ENCODE results near the gene MT1F.
"Not testable (repeated sequence)": the region's sequence is repeated elsewhere in the genome, so short reads cannot be mapped to it uniquely, and the experiment has no call there.

Gene MT1F

GRCh38 chr16:56647641-56648431, 9.9 kb upstream of the MT1F start:
- Mint-ChIP-seq H3K36me3 (ENCODE audit: low read depth) (no peaks in the 10 kb centered on the region), H3K4me3 (no peak overlapping the region), H3K27me3 (peaks cover 28% of the 10 kb centered on the region), H3K4me1 (ENCODE audit: low read depth) (peaks cover 14% of the 10 kb centered on the region), H3K9me3 (no peaks in the 10 kb centered on the region), H3K27ac (no peak overlapping the region)

DNA sequence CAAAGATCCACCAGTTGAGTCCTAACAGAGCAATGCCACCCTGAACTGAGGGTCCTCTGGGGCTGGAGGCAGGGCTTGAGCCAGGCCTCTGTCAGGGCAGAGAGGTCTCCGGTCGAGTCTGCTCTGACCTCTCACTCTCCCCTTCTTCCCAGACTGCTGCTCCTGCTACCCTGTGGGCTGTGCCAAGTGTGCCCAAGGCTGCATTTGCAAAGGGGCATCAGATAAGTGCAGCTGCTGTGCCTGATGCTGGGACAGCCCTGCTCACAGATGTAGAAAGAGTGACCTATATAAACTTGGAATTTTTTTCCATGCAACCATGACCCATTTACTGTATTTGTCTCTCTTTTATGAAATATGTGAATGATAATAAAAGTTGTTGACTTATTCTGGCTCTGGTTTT, 8.5 kb upstream of the MT1F start:
- no peaks in the 10 kb centered on the region for H3K36me3 Mint-ChIP-seq (ENCODE audit: low read depth)
- peaks cover 31% of the 10 kb centered on the region for H3K27me3 Mint-ChIP-seq

DNA sequence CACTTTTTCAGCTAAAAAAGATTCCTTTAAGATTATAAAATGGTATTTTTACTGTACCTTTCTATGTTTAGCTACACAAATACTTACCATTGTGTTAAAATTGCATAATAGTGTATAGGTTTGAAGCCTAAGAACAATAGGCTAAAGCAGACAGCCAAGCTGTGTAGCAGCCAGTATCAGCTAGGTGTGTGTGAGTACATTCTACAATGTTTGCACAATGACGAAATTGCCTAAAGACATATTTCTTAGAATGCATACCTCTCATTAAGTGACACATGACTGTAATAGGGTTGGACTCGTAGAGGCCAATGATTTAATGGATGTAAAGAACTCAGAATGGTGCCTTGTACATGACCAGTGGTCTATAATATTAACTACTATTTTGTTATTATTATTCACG, 7.9 kb upstream of the MT1F start:
- H3K4me3 Mint-ChIP-seq = no peak overlapping the region
- H3K4me1 Mint-ChIP-seq (ENCODE audit: low read depth) = no peaks in the 10 kb centered on the region
- peaks cover 31% of the 10 kb centered on the region for H3K27me3 Mint-ChIP-seq
- H3K36me3 Mint-ChIP-seq (ENCODE audit: low read depth) = no peaks in the 10 kb centered on the region
- H3K27ac Mint-ChIP-seq = no peak overlapping the region
- no peaks in the 10 kb centered on the region for H3K9me3 Mint-ChIP-seq

More for the DNA sequence above, 8.5 kb upstream of the MT1F start:
- no peak overlapping the region for H3K27ac Mint-ChIP-seq
- H3K9me3 Mint-ChIP-seq = no peaks in the 10 kb centered on the region
- H3K4me3 Mint-ChIP-seq = no peak overlapping the region
- H3K4me1 Mint-ChIP-seq (ENCODE audit: low read depth) = peaks cover under 1% of the 10 kb centered on the region

DNA sequence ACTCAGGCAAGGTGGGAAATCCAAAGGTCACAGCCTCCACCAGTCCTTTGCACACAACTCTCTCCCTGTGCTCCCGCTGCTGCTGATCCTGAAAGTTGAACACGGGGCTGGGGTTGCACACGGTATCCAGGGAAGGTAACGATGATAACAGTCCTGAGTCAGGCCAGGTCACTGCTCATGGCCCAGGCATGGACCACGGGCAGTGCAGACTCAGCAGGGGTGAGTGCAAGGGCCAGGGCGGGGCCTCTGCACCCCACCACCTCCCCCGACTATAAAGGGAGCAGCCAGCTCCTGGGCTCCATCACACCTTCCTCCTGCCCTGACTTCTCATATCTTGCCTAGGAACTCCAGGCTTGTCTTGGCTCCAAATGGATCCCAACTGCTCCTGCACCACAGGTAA, 6.2 kb upstream of the MT1F start, which contains the start of gene MT1B:
Gene MT1B, plus strand, starts transcription at position 301 of the 400 bp plus-strand sequence. Its CDS starts 68 bp downstream, at position 369.
- H3K4me3 Mint-ChIP-seq = no peak within 1 kb of the TSS
- no peaks in the 10 kb centered on the region for H3K9me3 Mint-ChIP-seq
- no peaks in the 10 kb centered on the region for H3K4me1 Mint-ChIP-seq (ENCODE audit: low read depth)
- no peak within 1 kb of the TSS for H3K27ac Mint-ChIP-seq
- peaks cover 25% of the 10 kb centered on the region for H3K27me3 Mint-ChIP-seq
- no peaks in the 10 kb centered on the region for H3K36me3 Mint-ChIP-seq (ENCODE audit: low read depth)

DNA sequence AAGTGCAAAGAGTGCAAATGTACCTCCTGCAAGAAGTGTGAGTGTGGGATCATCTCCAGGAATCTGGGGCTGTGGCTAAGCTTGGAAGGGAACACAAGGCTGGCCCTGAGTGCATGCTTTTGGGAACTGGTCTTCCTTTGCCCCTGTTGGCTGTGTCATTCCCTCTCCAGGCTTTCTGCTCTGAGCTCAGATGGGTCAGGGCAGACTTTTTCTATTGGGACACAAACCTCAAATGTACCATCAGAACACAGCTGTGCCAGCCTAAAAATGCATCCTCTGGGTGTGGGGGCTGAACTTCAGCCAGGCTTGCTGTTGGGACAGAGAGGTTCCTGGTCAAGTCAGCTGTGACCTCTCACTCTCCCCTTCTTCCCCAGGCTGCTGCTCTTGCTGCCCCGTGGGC, 5.2 kb upstream of the MT1F start:
- Mint-ChIP-seq H3K36me3 (ENCODE audit: low read depth) (no peaks in the 10 kb centered on the region), H3K27me3 (peaks cover 19% of the 10 kb centered on the region), H3K4me1 (ENCODE audit: low read depth) (peaks cover 4% of the 10 kb centered on the region), H3K9me3 (no peaks in the 10 kb centered on the region), H3K27ac (no peak overlapping the region), H3K4me3 (no peak overlapping the region)

- H3K4me1 Mint-ChIP-seq (ENCODE audit: low read depth) = peaks cover 8% of the 10 kb centered on the region
- H3K27me3 Mint-ChIP-seq = peaks cover 19% of the 10 kb centered on the region
- no peak overlapping the region for H3K4me3 Mint-ChIP-seq
- H3K27ac Mint-ChIP-seq = no peak overlapping the region
- H3K36me3 Mint-ChIP-seq (ENCODE audit: low read depth) = no peaks in the 10 kb centered on the region
- H3K9me3 Mint-ChIP-seq = no peaks in the 10 kb centered on the region
Observed at GRCh38 chr16:56653218-56653617, 4.5 kb upstream of the MT1F start.

- Mint-ChIP-seq H3K9me3 (no peaks in the 10 kb centered on the region), H3K4me1 (ENCODE audit: low read depth) (peaks cover 22% of the 10 kb centered on the region), H3K4me3 (peak overlapping the region; percentile 91), H3K36me3 (ENCODE audit: low read depth) (no peaks in the 10 kb centered on the region), H3K27ac (no peak overlapping the region), H3K27me3 (no peaks in the 10 kb centered on the region)
Observed at GRCh38 chr16:56658327-56658875, 642 bp downstream of the MT1F start.

GRCh38 chr16:56662357-56663354, 4.9 kb downstream of the MT1F start:
- Mint-ChIP-seq H3K27me3 (peaks cover 32% of the 10 kb centered on the region), H3K4me3 (peak overlapping the region; percentile 82), H3K9me3 (no peaks in the 10 kb centered on the region), H3K27ac (peak overlapping the region; percentile 90), H3K4me1 (ENCODE audit: low read depth) (peaks cover 29% of the 10 kb centered on the region), H3K36me3 (ENCODE audit: low read depth) (no peaks in the 10 kb centered on the region)

GRCh38 chr16:56664506-56664905, 6.7 kb downstream of the MT1F start:
- peaks cover 48% of the 10 kb centered on the region for H3K27me3 Mint-ChIP-seq
- peak overlapping the region; percentile 9 for H3K27ac Mint-ChIP-seq
- no peaks in the 10 kb centered on the region for H3K36me3 Mint-ChIP-seq (ENCODE audit: low read depth)
- H3K4me3 Mint-ChIP-seq = no peak overlapping the region
- H3K9me3 Mint-ChIP-seq = no peaks in the 10 kb centered on the region
- peaks cover 25% of the 10 kb centered on the region for H3K4me1 Mint-ChIP-seq (ENCODE audit: low read depth)

DNA sequence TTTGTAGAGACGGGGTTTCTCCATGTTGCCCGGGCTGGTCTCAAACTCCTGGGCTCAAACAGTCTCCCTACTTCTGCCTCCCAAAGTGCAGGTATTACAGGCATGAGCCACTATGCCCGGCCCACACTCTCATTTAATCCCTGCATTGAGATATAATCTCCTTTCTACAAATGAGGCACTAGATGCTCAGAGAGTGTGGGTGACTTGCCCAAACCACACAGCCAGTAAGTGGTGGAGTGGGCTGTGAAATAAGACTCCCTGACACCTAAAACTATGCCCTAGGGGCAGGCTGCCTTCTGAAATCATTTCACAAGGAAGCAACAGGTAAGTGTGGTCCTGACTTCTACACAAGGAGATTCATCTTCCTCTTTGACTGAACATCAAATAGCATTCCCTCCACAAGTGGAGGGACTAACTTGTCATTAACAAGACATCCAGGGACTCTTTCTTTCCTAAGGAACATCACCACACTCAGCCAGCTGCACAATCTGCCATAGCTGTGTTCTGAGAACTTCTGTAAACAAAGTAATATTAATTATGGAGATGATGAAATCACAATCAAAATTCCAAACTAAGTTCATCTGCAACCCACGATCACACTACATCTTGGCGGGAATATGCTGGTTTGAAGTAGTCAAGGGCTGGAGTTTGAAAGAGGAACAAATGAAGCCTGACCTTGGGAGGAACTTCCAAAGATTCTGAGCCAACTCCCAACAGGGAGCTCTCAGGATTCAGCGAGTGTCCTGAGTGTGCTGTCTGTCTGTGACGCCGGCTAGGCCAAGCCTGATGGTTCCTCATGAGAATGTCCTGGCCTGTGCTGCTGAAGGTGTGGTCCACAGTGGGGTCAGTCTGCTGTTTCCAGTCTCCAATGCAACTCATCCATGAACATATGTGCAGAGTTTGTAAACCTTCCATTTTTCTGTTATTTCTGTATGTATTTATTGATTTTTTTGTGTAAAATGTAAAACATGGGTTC, 7.8 kb downstream of the MT1F start:
- H3K27me3 Mint-ChIP-seq = peaks cover 55% of the 10 kb centered on the region
- not testable (repeated sequence) for H3K9me3 Mint-ChIP-seq; H3K4me3 Mint-ChIP-seq; H3K27ac Mint-ChIP-seq; H3K36me3 Mint-ChIP-seq (ENCODE audit: low read depth)
- H3K4me1 Mint-ChIP-seq (ENCODE audit: low read depth) = peaks cover 29% of the 10 kb centered on the region

- no peaks in the 10 kb centered on the region for H3K36me3 Mint-ChIP-seq (ENCODE audit: low read depth)
- H3K4me3 Mint-ChIP-seq = peak within 1 kb of the TSS; percentile 51
- H3K4me1 Mint-ChIP-seq (ENCODE audit: low read depth) = peaks cover 21% of the 10 kb centered on the region
- no peak within 1 kb of the TSS for H3K27ac Mint-ChIP-seq
- H3K27me3 Mint-ChIP-seq = peaks cover 70% of the 10 kb centered on the region
- H3K9me3 Mint-ChIP-seq = no peaks in the 10 kb centered on the region
Observed at GRCh38 chr16:56667581-56668571, 10.1 kb downstream of the MT1F start, which contains the start of gene MT1G. MT1G (minus strand) TSS chr16:56668065; CDS start chr16:56667993, 72 bp downstream.

DNA sequence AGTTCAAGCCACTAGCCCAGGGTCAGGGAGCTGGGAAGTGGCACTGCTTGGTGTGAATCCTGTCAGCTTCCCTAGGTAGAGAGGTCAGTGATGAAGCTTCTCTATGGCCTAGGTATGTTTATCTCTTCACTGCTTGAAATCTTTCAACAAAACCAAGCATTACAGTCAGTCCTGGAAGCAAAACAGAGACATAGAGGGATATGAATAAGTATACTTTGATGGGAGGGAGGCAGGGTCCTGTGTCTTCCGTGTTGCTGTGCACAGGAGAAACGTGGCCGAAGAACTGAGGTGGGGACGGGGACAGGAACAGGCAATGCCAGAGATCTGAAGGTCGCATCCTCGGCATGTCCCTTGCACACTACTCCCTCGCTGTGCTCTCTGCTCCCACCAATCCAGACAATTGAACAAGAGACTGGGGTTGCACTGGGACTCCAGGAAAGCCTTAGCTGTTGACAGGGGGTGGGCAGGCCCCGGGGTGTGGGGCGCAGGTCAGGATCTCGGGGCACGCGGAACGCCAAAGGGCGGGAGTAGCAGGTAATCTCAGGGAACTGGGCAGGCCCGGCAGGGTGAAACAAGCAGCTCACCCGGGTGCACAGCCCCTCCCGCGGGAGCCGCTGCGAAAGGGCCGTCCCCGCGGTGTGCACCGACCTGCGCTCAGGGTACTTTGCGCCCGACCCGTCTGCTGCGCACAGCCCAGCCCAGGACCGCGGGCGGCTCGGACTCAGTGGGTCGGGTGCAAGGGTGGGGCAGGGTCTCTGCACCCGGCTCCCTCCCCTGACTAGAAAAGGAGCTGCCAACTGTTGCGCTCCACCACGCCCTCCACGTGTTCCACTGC, 11.5 kb downstream of the MT1F start, which contains the start of gene MT1H:
Gene MT1H, plus strand, starts transcription at position 810 of the 835 bp plus-strand sequence. CDS start 71 bp downstream, outside the sequence.
- H3K27me3 Mint-ChIP-seq = peaks cover 72% of the 10 kb centered on the region
- no peak within 1 kb of the TSS for H3K4me3 Mint-ChIP-seq
- no peak within 1 kb of the TSS for H3K27ac Mint-ChIP-seq
- no peaks in the 10 kb centered on the region for H3K36me3 Mint-ChIP-seq (ENCODE audit: low read depth)
- peaks cover 17% of the 10 kb centered on the region for H3K4me1 Mint-ChIP-seq (ENCODE audit: low read depth)
- H3K9me3 Mint-ChIP-seq = no peaks in the 10 kb centered on the region
